Heart right ventricle (tissue), 16 donors: ENCODE measurements around the gene ABHD6. TPM values are rescaled to one million over a fixed set of nuclear protein-coding genes. Genes with fewer than 3 reads are reported as not detected.
"Not testable (repeated sequence)": the region's sequence is repeated elsewhere in the genome, so short reads cannot be mapped to it uniquely, and the experiment has no call there.

Experiments
- ATAC-seq, 8 donors: fragments of 200-7000 bp; cut with Tn5 transposase; one replicate each; pipeline ENCODE4 v1.9.1; 2020; ENCODE audit warnings: mild to moderate bottlenecking in 8 of 8, moderate library complexity in 8 of 8, moderate number of reproducible peaks in 1 of 8
- DNase-seq, 2 donors: peaks; one replicate each; pipeline ENCODE4 v3.0.0-alpha.2; 2020
- H3K27ac ChIP-seq, 10 donors: fragments of 200-600 bp; sonication (generic) in 2 of 10; one replicate each; pipeline versions ENCODE4 v1.5.0 to v1.8.0; 2020 to 2022; ENCODE audit warnings: mild to moderate bottlenecking in 3 of 10
- H3K27me3 ChIP-seq, 7 donors: fragments of 200-600 bp; one replicate each; pipeline ENCODE4 v1.8.0; 2021 to 2022; ENCODE audit warnings: mild to moderate bottlenecking in 2 of 7
- H3K36me3 ChIP-seq, 9 donors: fragments of 200-600 bp; sonication (generic) in 1 of 9; one replicate each; pipeline versions ENCODE4 v1.5.0 to v1.8.0; 2020 to 2022; ENCODE audit warnings: mild to moderate bottlenecking in 2 of 9
- H3K4me1 ChIP-seq, 9 donors: fragments of 200-600 bp; sonication (generic) in 1 of 9; one replicate each; pipeline versions ENCODE4 v1.5.0 to v1.8.0; 2020 to 2022; ENCODE audit warnings: mild to moderate bottlenecking in 4 of 9
- H3K4me3 ChIP-seq, 10 donors: fragments of 200-600 bp; sonication (generic) in 2 of 10; one replicate each; pipeline versions ENCODE4 v1.5.0 to v1.8.0; 2020 to 2022; ENCODE audit warnings: mild to moderate bottlenecking in 7 of 10, moderate library complexity in 2 of 10
- H3K9me3 ChIP-seq, 11 donors: fragments of 200-600 bp in 10 of 11; sonication (generic) in 2 of 11; one replicate each; pipeline versions ENCODE4 v1.5.0 to v1.8.0; 2013 to 2022; ENCODE audit warnings: mild to moderate bottlenecking in 2 of 11, control low read depth in 1 of 11, moderate library complexity in 1 of 11
- CTCF ChIP-seq, 9 donors: fragments of 200-600 bp; sonication (generic) in 2 of 9; IDR thresholded peaks; one replicate each; pipeline versions ENCODE4 v1.5.0 to v1.8.0; 2021 to 2022; ENCODE audit warnings: antibody characterized with exemption in 9 of 9, mild to moderate bottlenecking in 5 of 9, moderate library complexity in 1 of 9
- WGBS, 2 donors: extraction: QIAGEN DNeasy Blood & Tissue Kit; methylation state at CpG; one replicate each; pipeline ENCODE4 v1.1.7; 2013; ENCODE audit warnings: inconsistent platforms in 1 of 2; 5-methylcytosine and 5-hydroxymethylcytosine counted together
- intact Hi-C, 10 donors: fragments of 100-400 bp; cut with DNase I; formaldehyde crosslinking; loops; one replicate each; pipeline versions ENCODE4 v1.11.1 to v1.14.2; 2022
- polyA plus RNA-seq, 2 donors: library from polyadenylated mRNA; stranded (reverse); fragments of 200-250 nt; gene quantifications; one replicate each; pipeline ENCODE4 v1.2.3, GENCODE V29; 2013
- total RNA-seq, 10 donors: library from RNA; stranded (reverse); fragmentation: NEBNext Ultra II Directional in 3 of 10; extraction: Animal tissue kit (Norgen Biotek cat#: 25700) in 3 of 10; gene quantifications; one replicate each; pipeline versions ENCODE4 v1.2.1 to v1.2.4, GENCODE V29; 2021 to 2023
- donor health status: Arrhythmogenic right ventricular cardiomyopathy.
- donor health status: ischemic (EF 13 %, LVEDD 7.1; RV severe dilation, severe dysfunction).
- donor health status: healthy with polysubstance abuse.
- donor health status: DM: no; HTN: yes; CAD: no.
- donor health status: DM: no; HTN: no; CAD: no.
- donor health status: ischemic (EF 25% LVEDD 6.9; RV normal size, moderate dysfunction).
- donor health status: ischemic (EF 25% LVEDD 5.7; RV mildly dilated, moderate dysfunction).
- donor health status: healthy.
- donor health status: DM: yes; HTN: yes; CAD: no.
- donor health status: Ischemic cardiomyopathy.
- donor health status: ischemic (EF 35%, LVEDD 5.7; RV mildly dilated, moderate dysfunction).
- donor health status: nonischemic (EF 11% LVEDD 7.7; RV severe dilation, severe dysfunction).
- donor health status: DM: yes; HTN: yes; CAD: no.
- donor health status: PGD.
- donor health status: ischemic (EF 29% LVEDD 5.4; RV normal size, mild dysfunction).
- donor health status: nonischemic (EF 23%, LVEDD 6.1; RV moderate dilation, normal function).

Gene ABHD6
- total and polyA plus RNA-seq, 12 donors: 3.1 to 11.6 (median 6.3) TPM

GRCh38 chr3:58336135-58336882 lies 98.7 kb downstream of the ABHD6 start:
- intact Hi-C loops: loop anchor here in 5 of 10 donors (5.0 to 10.0 kb wide), 3 partner anchors 48 to 158 kb away; partner anchors contain the start of gene KCTD6 (in 3 of the 5)

GRCh38 chr3:58337190-58337589 lies 99.6 kb downstream of the ABHD6 start:
- DNase-seq (no peak), ATAC-seq (no peak)
- intact Hi-C loops: loop anchor here in 5 of 10 donors (5.0 to 10.0 kb wide), 3 partner anchors 48 to 158 kb away; partner anchors contain the start of gene KCTD6 (in 3 of the 5)
- Histone ChIP-seq H3K36me3 (peaks cover 0 to 25% (median 0%) of the 10 kb centered on the region in 9 donors), H3K27me3 (no peaks in the 10 kb centered on the region), H3K4me3 (no peak overlapping the region), H3K27ac (no peak overlapping the region), H3K9me3 (no peaks in the 10 kb centered on the region), H3K4me1 (peaks cover 1 to 41% (median 15%) of the 10 kb centered on the region in 9 donors)
- no peak for TF ChIP-seq CTCF (IDR thresholded peaks at IDR 0.05)
- 98 to 100% methylated on average over 1 of the region's 1 CpG for WGBS, 2 donors

More at GRCh38 chr3:58336135-58336882, 98.7 kb downstream of the ABHD6 start:
- Histone ChIP-seq H3K27ac (peak overlapping the region in 1 of 10 donors; percentile 89), H3K4me3 (no peak overlapping the region), H3K4me1 (peaks cover 3 to 44% (median 19%) of the 10 kb centered on the region in 9 donors), H3K27me3 (no peaks in the 10 kb centered on the region), H3K9me3 (no peaks in the 10 kb centered on the region), H3K36me3 (peaks cover 0 to 17% (median 0%) of the 10 kb centered on the region in 9 donors)
- WGBS, 2 donors: 98 to 100% methylated on average over 3 of the region's 3 CpGs
- TF ChIP-seq CTCF (IDR thresholded peaks at IDR 0.05): no peak
- no peak for DNase-seq
- ATAC-seq: no peak

- Histone ChIP-seq H3K4me1 (peaks cover 0 to 31% (median 9%) of the 10 kb centered on the region in 9 donors), H3K36me3 (peaks cover 0 to 42% (median 0%) of the 10 kb centered on the region in 9 donors)
- WGBS, 2 donors: 96 to 97% methylated on average over 12 of the region's 12 CpGs
- H3K27me3 ChIP-seq, DNase-seq, H3K4me3 ChIP-seq, ATAC-seq, H3K27ac ChIP-seq, H3K9me3 ChIP-seq: not testable (repeated sequence)
- intact Hi-C loops: loop anchor here in 5 of 10 donors (5.0 to 10.0 kb wide), 3 partner anchors 46 to 156 kb away; partner anchors contain the start of gene KCTD6 (in 3 of the 5)
Measured at GRCh38 chr3:58339146-58339545, 101.6 kb downstream of the ABHD6 start.

- Histone ChIP-seq H3K9me3 (no peaks in the 10 kb centered on the region), H3K4me1 (peaks cover 0 to 19% (median under 1%) of the 10 kb centered on the region in 9 donors), H3K36me3 (peaks cover 0 to 42% (median 0%) of the 10 kb centered on the region in 9 donors), H3K27ac (no peak overlapping the region), H3K4me3 (no peak overlapping the region), H3K27me3 (no peaks in the 10 kb centered on the region)
- ATAC-seq: no peak
- intact Hi-C loops: loop anchor here in 1 of 10 donors (5.0 kb wide), 1 partner anchor 47 kb away; no protein-coding TSS in a partner anchor
- DNase-seq: no peak
- WGBS, 2 donors: 95 to 97% methylated on average over 3 of the region's 3 CpGs
- TF ChIP-seq CTCF (IDR thresholded peaks at IDR 0.05): no peak
Measured at GRCh38 chr3:58340594-58341244, 103.1 kb downstream of the ABHD6 start.
